ENCODE results near the gene MRTFA.
"Not testable (repeated sequence)": the region's sequence is repeated elsewhere in the genome, so short reads cannot be mapped to it uniquely, and the experiment has no call there.

MRTFA gene

GRCh38 chr22:40554023-40554422 is 82.5 kb downstream of the MRTFA start:
- not testable (repeated sequence) for DNase-seq (ENCODE audit: low spot score)

GRCh38 chr22:40553014-40553554 is 83.4 kb downstream of the MRTFA start:
- no peak for DNase-seq (ENCODE audit: low spot score)

DNA sequence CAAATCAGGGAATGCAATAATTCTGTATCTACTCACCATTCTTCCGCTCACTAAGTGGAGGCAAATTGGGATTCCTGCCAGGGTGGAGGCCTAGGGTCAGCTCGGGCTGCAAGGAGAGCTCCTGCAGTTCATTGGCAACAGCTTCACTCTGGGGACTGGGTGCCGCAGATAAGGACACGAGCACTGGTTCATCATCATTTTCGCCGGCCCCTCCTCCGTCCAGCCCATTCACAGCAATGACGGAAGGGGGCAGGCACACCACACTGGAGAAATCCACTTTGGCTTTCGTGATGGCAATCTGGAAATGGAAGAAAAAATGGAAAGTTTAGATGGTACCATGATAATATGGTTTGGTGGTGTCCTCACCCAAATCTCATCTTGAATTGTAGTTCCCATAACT is 84.4 kb downstream of the MRTFA start:
- no peak for DNase-seq (ENCODE audit: low spot score)

DNA sequence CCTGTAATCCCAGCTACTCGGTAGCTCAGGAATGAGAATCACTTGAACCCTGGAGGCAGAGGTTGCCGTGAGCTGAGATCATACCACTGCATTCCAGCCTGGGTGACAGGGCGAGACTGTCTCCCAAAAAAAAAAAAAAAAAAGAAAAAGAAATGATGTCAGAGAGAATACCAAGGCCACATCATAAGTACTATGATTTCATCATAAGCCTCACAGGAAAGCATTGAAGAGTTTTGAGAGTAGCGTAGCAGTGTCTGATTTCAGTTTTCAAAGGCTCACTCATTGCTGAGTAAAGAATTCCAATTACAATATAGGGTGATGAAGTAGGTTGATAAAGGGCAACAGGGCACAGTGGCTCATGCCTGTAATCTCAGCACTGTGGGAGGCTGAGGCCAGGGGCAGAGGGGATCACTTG is 88.8 kb downstream of the MRTFA start:
- no peak for DNase-seq (ENCODE audit: low spot score)

GRCh38 chr22:40544758-40545157 is 91.8 kb downstream of the MRTFA start:
- no peak for DNase-seq (ENCODE audit: low spot score)

DNA sequence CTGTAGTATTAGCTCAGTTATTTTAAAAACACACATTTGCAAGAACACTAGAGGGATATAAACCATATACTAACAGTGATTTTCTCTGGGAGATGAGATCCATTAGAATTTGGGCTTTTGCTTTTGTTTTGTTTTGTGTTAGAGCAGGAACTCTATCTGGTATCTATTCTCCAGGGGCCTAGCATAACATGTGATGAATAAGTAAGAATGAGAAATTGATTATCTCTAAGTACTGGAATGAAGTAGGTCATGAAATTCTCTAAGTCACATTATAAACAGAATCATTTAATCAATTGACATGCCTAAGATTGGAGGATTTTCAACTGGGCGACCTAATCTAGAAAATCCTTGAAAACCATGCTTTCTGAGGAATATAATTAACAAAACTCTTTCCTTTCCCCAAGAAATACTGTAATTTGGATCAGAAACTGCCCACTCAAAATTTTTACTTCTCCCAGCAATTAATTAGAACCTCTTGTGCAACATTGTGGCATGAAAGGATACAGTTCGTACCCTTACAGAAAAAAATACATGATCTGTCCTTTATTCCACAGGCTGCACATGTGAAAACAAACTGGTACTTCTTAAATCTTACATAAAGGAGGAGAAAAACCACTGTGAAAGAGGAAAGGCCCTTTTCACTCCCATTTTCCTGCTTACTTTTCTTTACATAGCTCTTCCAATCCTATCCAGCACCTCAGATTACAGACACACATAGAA is 93.5 kb downstream of the MRTFA start:
- DNase-seq (ENCODE audit: low spot score): no peak

- DNase-seq (ENCODE audit: low spot score): no peak
These were observed 95.2 kb downstream of the MRTFA start for GRCh38 chr22:40541300-40541699.

DNA sequence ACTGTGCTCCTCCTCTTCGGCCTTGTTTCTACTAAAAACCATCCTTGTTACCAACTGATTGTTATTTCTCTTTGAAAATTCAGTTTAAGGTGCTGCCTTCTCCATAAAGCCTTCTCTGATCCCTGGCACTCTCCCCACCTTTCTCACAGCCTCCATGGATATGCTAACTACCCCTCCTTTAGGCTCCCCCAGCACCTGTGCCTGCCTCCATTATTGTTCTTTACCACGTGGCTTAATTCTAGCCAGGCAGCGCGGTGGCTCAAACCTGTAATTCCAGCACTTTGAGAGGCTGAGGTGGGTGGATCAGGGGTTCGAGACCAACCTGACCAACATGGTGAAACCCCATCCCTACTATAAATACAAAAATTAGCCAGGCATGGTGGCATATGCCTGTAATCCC is 96.3 kb downstream of the MRTFA start:
- DNase-seq (ENCODE audit: low spot score): no peak

DNA sequence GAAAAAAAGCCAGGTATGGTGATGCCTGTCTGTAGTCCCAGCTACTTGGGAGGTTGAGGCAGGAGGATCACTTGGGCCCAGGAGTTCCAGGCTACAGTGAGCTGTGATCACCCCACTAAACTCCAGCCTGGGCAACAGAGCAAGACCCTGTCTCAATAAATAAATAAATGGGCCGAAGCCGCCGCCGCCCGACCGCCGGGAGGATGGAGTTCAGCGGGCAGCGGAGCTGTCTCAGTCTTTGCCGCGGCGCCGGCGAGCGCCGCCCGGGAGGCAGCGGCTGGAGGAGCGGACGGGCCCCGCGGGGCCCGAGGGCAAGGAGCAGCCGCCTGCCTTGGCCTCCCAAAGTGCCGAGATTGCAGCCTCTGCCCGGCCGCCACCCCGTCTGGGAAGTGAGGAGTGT is 100.4 kb downstream of the MRTFA start:
- not testable (repeated sequence) for DNase-seq (ENCODE audit: low spot score)

GRCh38 chr22:40535642-40536041 is 100.9 kb downstream of the MRTFA start:
- no peak for DNase-seq (ENCODE audit: low spot score)

DNA sequence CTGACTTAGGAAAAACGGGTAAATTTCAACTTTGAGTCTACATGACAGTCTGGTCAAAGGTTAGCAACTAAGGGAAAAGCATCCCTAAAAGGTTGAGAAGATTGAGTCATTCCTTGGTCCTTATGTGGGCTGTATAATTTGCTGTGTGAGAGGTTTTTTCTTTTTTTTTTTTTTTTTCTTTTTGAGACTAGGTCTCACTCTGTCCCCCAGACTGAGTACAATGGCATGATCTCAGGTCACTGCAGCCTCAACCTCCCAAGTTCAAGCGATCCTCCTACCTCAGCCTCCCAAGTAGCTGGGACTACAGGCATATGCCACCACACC is 101.4 kb downstream of the MRTFA start:
- DNase-seq (ENCODE audit: low spot score): no peak

- no peak for DNase-seq (ENCODE audit: low spot score)
These were observed 101.9 kb downstream of the MRTFA start for GRCh38 chr22:40534379-40535188.

- DNase-seq (ENCODE audit: low spot score): no peak
These were observed 102.7 kb downstream of the MRTFA start for GRCh38 chr22:40533712-40534378.

DNA sequence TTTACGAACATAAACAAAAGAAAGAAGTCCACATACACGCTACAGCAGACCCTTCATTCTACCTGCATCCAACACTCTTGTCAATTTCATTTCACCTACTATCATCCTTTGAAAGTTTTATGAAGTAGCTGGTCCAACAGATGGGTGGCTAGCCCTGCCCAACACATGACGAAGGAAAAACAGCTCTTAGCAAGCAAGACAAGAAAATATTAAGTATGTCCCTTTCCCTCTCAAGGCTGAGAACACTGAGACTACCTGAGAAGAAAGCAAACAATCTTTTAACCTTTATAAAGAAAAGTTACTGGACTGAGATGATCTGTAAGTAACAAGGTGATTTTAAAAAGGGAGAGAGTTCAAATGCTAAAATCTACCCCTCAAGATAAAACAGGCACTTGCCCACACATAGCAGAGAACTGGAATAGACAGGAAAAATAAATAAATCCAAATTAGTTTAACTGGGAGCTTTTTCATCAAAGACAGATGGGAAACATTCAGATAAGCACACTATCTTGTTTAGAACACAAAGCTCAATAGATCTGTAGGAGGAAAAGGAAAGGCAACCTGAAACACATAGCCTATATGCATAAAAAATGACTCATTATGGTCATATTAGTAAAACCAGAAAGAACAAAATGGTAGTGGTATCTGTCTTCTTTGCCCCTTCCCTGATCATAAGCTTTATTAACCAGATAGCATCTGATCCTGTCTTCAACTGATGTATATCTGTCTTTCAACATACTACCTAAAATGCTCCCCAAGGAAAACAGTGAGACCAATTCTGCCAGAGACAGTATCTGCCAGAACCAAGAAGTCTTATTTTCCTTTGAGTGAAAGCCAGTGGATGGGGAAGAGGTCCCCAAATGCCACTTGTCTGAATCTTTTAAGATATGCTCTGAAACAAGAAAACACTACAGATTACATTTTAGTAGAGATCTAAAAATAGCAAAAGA is 104.3 kb downstream of the MRTFA start:
- no peak for DNase-seq (ENCODE audit: low spot score)

DNA sequence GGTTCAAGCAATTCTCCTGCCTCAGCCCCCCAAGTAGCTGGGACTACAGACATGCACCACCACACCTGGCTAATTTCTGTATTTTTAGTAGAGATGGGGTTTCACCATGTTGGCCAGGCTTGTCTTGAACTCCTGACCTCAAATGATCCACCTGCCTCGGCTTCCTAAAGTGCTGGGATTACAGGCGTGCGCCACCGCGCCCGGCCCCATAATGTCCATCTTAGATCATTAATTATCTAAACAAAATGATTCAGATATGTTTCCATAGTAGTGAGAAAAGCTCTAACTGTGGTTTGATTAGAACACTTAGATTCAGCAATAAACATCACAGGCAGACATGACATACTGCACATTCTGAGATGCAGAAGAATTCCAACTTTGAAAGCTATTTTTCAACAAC is 106.1 kb downstream of the MRTFA start:
- DNase-seq (ENCODE audit: low spot score): not testable (repeated sequence)

DNA sequence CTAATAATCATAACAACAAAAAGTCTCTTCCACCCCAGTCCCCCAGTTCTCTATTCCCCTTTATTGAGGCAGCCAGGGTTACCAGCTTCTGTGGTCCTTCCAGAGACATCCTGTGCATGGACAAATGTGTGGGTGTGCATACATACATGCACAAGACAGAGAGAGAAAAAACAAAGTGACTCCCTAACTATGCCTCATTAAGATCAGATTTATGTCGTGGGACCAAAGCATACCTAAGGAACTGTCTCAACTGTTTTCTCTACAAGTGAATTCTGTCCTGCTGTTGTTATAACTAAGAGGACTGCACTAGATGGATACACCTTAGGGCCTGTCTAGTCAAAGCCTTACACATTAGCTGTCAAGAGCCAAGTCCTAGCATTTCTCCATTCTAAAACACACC is 106.7 kb downstream of the MRTFA start:
- DNase-seq (ENCODE audit: low spot score): no peak

GRCh38 chr22:40526960-40527359 is 109.6 kb downstream of the MRTFA start:
- no peak for DNase-seq (ENCODE audit: low spot score)

GRCh38 chr22:40525250-40525884 is 111.2 kb downstream of the MRTFA start:
- no peak for DNase-seq (ENCODE audit: low spot score)

GRCh38 chr22:40524392-40525249 is 111.9 kb downstream of the MRTFA start:
- no peak for DNase-seq (ENCODE audit: low spot score)

DNA sequence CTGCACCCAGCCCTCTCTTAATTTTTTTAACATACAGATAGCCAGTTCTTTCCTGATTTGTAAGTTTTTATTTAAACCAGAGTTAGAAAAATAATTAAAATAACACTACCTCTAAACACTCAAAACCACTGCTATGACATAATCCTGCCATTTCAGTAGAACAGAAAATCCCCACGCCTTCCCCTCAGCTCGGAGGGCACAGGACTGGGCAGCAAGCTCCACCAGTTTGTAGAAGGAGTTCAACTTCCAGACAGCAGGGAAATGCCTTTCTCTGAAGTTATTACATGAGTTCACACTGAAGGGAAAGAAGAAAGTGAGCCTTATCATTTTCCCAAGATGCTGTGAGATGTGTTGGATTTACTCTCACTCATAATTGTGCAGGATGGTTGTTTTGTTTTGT is 114.4 kb downstream of the MRTFA start:
- no peak for DNase-seq (ENCODE audit: low spot score)
